Measurements from ENCODE around the gene IPO4. TPM values are rescaled to one million over a fixed set of nuclear protein-coding genes. Genes with fewer than 3 reads are reported as not detected.
A peak's percentile ranks its signal among the peaks of the same experiment; 100 is the strongest.

Gene IPO4
- total RNA-seq, 1 experiment from 2014 or later = 116 TPM

DNA sequence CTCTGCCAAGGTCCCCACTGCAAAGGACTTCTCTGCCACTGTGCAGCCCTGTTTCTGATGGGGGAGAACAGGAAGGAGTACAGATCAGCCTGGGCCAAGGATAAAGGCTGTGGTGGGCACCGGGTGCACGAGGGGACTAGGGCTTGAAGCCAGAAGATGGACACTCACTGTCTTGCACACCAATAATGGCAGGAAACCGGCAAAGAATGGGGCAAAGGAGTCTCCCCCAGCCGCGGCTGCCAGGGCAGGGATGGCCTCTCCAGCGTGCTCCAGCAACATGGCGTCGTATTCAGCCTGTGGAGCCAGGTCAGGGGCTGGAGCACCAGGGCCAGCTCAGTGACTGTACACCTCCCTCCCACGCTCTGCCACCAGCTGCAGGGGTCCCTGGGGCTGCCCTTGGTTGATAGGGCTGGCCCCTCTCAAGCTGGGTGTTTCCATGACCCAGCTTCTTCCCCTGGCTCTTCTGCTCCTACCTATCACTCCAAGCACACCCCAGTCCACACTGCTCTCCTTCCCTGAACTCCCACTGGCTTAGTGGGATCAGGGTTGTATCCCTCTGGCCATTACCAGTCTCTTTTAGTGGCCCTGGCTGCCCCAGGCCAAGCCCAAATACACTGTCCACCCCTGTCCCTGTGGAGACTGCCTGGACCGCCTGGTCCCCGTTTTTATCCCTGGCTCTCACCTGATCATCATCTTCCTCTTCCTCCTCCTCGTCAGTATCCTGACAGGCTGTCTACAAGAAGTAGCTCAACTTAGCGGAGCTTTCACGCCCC is 6.3 kb downstream of the IPO4 start:
- no peak overlapping the region for H3K4me2 ChIP-seq (ENCODE audit: insufficient read depth, insufficient read length, low read length)
- no peak for DNase-seq
- H3T11ph ChIP-seq (ENCODE audit: low read length) = no peak overlapping the region
- H3K14ac ChIP-seq (ENCODE audit: insufficient read depth, low read length) = no peak overlapping the region
- Mint-ChIP-seq H3K27ac (peak overlapping the region in 1 of 3 experiments; percentile 16; a peak in 1 of 7 replicates), H3K4me3 (no peak overlapping the region; a peak in 1 of 5 replicates), H3K9me3 (no peaks in the 10 kb centered on the region), H3K36me3 (ENCODE audit: insufficient read depth in 1 of 3, low read depth in 3 of 3) (peaks cover 44 to 95% (median 79%) of the 10 kb centered on the region in 3 experiments), H3K4me1 (peaks cover 0 to 3% of the 10 kb centered on the region in 2 experiments; a peak in 1 of 4 replicates), H3K27me3 (ENCODE audit: low read depth) (no peaks in the 10 kb centered on the region; the same call in 1 of the 2 replicates)
- no peak overlapping the region for H4K5ac ChIP-seq (ENCODE audit: insufficient read length, low read depth, low read length)
- H3K23ac ChIP-seq (ENCODE audit: insufficient read length, low read depth, low read length) = no peak overlapping the region
- H3K9me3 ChIP-seq (ENCODE audit: control insufficient read depth, low read depth, low read length) = no peaks in the 10 kb centered on the region
- peaks cover 1% of the 10 kb centered on the region for H3K79me1 ChIP-seq (ENCODE audit: insufficient read depth, low read depth, low read length, poor library complexity, severe bottlenecking)
- H3K23me2 ChIP-seq (ENCODE audit: insufficient read length, low read depth, low read length, poor library complexity, severe bottlenecking) = no peaks in the 10 kb centered on the region
- no peak overlapping the region for H2AFZ ChIP-seq (ENCODE audit: low read length)
- no peak overlapping the region for H2BK120ac ChIP-seq (ENCODE audit: low read depth, low read length, poor library complexity, severe bottlenecking)
- H4K8ac ChIP-seq (replicated peaks; ENCODE audit: insufficient read length, low read depth, low read length) = no peak overlapping the region
- no peak overlapping the region for H2BK20ac ChIP-seq (ENCODE audit: low read depth, low read length, poor library complexity, severe bottlenecking)
- TF ChIP-seq, protein P1, sequence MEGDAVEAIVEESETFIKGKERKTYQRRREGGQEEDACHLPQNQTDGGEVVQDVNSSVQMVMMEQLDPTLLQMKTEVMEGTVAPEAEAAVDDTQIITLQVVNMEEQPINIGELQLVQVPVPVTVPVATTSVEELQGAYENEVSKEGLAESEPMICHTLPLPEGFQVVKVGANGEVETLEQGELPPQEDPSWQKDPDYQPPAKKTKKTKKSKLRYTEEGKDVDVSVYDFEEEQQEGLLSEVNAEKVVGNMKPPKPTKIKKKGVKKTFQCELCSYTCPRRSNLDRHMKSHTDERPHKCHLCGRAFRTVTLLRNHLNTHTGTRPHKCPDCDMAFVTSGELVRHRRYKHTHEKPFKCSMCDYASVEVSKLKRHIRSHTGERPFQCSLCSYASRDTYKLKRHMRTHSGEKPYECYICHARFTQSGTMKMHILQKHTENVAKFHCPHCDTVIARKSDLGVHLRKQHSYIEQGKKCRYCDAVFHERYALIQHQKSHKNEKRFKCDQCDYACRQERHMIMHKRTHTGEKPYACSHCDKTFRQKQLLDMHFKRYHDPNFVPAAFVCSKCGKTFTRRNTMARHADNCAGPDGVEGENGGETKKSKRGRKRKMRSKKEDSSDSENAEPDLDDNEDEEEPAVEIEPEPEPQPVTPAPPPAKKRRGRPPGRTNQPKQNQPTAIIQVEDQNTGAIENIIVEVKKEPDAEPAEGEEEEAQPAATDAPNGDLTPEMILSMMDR (conservative IDR thresholded peaks at IDR 0.05) = no peak
- no peaks in the 10 kb centered on the region for H4K20me1 ChIP-seq (ENCODE audit: control insufficient read depth, insufficient read depth, insufficient read length)
- H2AK5ac ChIP-seq (ENCODE audit: insufficient read length, low read length) = no peak overlapping the region
- H3K9ac ChIP-seq (ENCODE audit: extremely low read depth, insufficient read length, low read length) = no peak overlapping the region
- no peak overlapping the region for H2BK15ac ChIP-seq (ENCODE audit: low read depth, low read length)
- H3K79me2 ChIP-seq (ENCODE audit: insufficient read depth, low read length) = no peaks in the 10 kb centered on the region
- no peak overlapping the region for H3K56ac ChIP-seq (ENCODE audit: insufficient read length, low read depth, low read length)
- no peak overlapping the region for H3K27ac ChIP-seq (ENCODE audit: insufficient read length, low read depth, low read length)
- no peak overlapping the region for H2BK12ac ChIP-seq (ENCODE audit: insufficient read length, low read depth, low read length)
- no peak overlapping the region for H2BK5ac ChIP-seq (ENCODE audit: insufficient read length, low read length)
- H3K4ac ChIP-seq (ENCODE audit: low read depth, low read length) = no peak overlapping the region
- no peak overlapping the region for H4K91ac ChIP-seq (ENCODE audit: insufficient read length, low read depth, low read length)
- H3K27me3 ChIP-seq (ENCODE audit: insufficient read depth, low read length) = no peaks in the 10 kb centered on the region
- H3K4me1 ChIP-seq (ENCODE audit: insufficient read depth, low read length) = no peaks in the 10 kb centered on the region
- no CpG with 5 or more reads among the region's 14 CpGs for WGBS (ENCODE audit: extremely low coverage, insufficient read length, low lambda C conversion rate)
- H3K18ac ChIP-seq (ENCODE audit: insufficient read length, low read depth, low read length) = no peak overlapping the region
